Gastroesophageal sphincter (tissue), 4 donors: Measurements from ENCODE around the gene CRHR2. TPM values are rescaled to one million over a fixed set of nuclear protein-coding genes. Genes with fewer than 3 reads are reported as not detected.

Experiments
- ATAC-seq: fragments of 150-250 bp; one replicate; pipeline ENCODE4 v1.9.1; 2016; ENCODE audit warnings: mild to moderate bottlenecking, moderate library complexity
- H3K27ac ChIP-seq, 4 donors: fragments of 200-600 bp; sonication (generic) in 3 of 4; 1 replicate in 3 of 4; 2 replicates in 1 of 4; pipeline ENCODE4 v1.5.1; 2016 to 2019
- H3K27me3 ChIP-seq: fragments of 200-600 bp; sonication (generic); one replicate; pipeline ENCODE4 v1.5.1; 2019
- H3K36me3 ChIP-seq, 2 donors: fragments of 200-600 bp; sonication (generic); one replicate each; pipeline ENCODE4 v1.5.1; 2019; ENCODE audit warnings: control low read depth in 1 of 2
- H3K4me1 ChIP-seq, 3 donors: fragments of 200-600 bp; sonication (generic); 1 replicate in 2 of 3; 2 replicates in 1 of 3; pipeline ENCODE4 v1.5.1; 2016 to 2019; ENCODE audit warnings: control low read depth in 2 of 3
- H3K4me3 ChIP-seq, 2 donors: fragments of 200-600 bp; sonication (generic); one replicate each; pipeline ENCODE4 v1.5.1; 2019; ENCODE audit warnings: mild to moderate bottlenecking in 1 of 2, moderate library complexity in 1 of 2
- H3K9me3 ChIP-seq, 3 donors: fragments of 200-600 bp; sonication (generic); one replicate each; pipeline ENCODE4 v1.5.1; 2017 to 2019; ENCODE audit warnings: control low read depth in 2 of 3
- CTCF ChIP-seq, 4 experiments: fragments of 200-600 bp in 2 of 4; fragments of 450-650 bp in 2 of 4; sonication (generic) in 1 of 4; IDR thresholded peaks; one replicate each; pipeline ENCODE4 v1.5.1; 2017 to 2019; ENCODE audit warnings: antibody characterized with exemption in 4 of 4, mild to moderate bottlenecking in 2 of 4, moderate library complexity in 2 of 4
- EP300 ChIP-seq: sonication (generic); formaldehyde crosslinking; IDR thresholded peaks from one replicate; pipeline ENCODE4 v1.6.1; 2017; ENCODE audit warnings: antibody characterized with exemption, mild to moderate bottlenecking
- POLR2A ChIP-seq, 2 donors: fragments of 450-650 bp; IDR thresholded peaks; one replicate each; pipeline ENCODE4 v1.6.1; 2017; ENCODE audit warnings: antibody characterized with exemption in 2 of 2, mild to moderate bottlenecking in 2 of 2, moderate library complexity in 1 of 2
- POLR2AphosphoS5 ChIP-seq: sonication (generic); formaldehyde crosslinking; IDR thresholded peaks from one replicate; pipeline ENCODE4 v1.6.1; 2017; ENCODE audit warnings: antibody characterized with exemption
- WGBS, 2 donors: methylation state at CpG; one replicate each; pipeline ENCODE4 v1.1.5; 2018; ENCODE audit warnings: low coverage in 1 of 2; 5-methylcytosine and 5-hydroxymethylcytosine counted together
- total RNA-seq, 4 donors: library from RNA; depleted of rRNA; stranded (reverse); fragments of >200 nt; gene quantifications; one replicate each; pipeline ENCODE4 v1.1.0, GENCODE V29; 2016

The CRHR2 gene
- total RNA-seq, 4 donors from 2014 or later, result 0.15 to 0.77 (median 0.47) TPM; not detected in 1

DNA sequence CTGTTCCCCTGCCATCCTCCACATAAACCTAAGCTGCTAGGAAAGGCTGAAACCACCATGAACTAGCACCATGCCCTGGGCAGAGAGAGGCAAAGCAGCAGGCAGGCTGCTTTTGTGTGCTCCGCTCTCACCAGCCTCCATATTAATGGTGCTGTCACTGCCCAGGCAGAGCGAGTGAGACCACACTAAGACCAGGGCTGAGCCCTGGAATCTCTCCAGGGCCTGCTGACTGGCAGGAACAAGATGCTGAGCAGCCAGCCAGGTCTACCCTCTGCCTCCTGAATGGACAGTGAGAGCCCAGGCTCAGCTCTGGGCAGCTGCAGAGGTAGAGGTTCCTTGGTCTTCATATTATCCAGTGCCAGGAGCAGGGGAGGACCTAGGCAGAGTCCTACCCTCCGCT, 1.6 kb upstream of the CRHR2 start:
- Histone ChIP-seq H3K4me3 (no peak overlapping the region), H3K27ac (no peak overlapping the region), H3K27me3 (peaks cover 66% of the 10 kb centered on the region), H3K9me3 (no peaks in the 10 kb centered on the region), H3K4me1 (peaks cover 0 to 25% (median 10%) of the 10 kb centered on the region in 3 donors), H3K36me3 (no peaks in the 10 kb centered on the region)
- ATAC-seq, result no peak
- no peak for TF ChIP-seq EP300
- TF ChIP-seq CTCF (IDR thresholded peaks at IDR 0.05), result no peak
- TF ChIP-seq POLR2AphosphoS5, result no peak
- no peak for TF ChIP-seq POLR2A (IDR thresholded peaks at IDR 0.05)
- 100% methylated on average over 1 of the region's 3 CpGs; no CpG with 5 or more reads in 1 of the 2 donors for WGBS, 2 donors

DNA sequence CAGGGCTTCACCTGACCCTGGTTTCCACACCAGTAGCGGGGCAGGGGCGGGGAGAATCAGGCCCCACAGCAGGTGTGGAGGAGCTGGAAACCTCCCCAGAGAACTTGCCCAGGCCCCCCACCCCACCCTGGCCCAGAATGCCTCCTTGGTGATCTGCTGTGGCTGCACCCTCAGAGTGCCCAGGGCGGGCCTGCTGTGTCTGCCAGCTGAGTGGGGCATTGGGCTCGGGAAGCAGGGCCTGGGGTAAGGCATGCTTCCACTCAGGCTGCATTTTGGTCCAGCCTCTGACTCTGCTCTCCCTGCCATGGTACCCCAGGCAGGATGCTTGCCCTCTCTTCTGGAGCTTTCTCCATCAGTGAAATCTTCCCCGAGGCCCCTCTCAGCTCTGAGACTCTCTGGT, 1.1 kb upstream of the CRHR2 start:
- no peak for TF ChIP-seq CTCF (IDR thresholded peaks at IDR 0.05)
- TF ChIP-seq POLR2A (IDR thresholded peaks at IDR 0.05), result no peak
- TF ChIP-seq POLR2AphosphoS5, result no peak
- no peak for TF ChIP-seq EP300
- Histone ChIP-seq H3K9me3 (no peaks in the 10 kb centered on the region), H3K36me3 (no peaks in the 10 kb centered on the region), H3K27ac (no peak overlapping the region), H3K4me3 (no peak overlapping the region), H3K4me1 (peaks cover 0 to 20% (median 10%) of the 10 kb centered on the region in 3 donors), H3K27me3 (peaks cover 71% of the 10 kb centered on the region)
- ATAC-seq, result no peak
- WGBS, 2 donors, result 100% methylated on average over 2 of the region's 5 CpGs; no CpG with 5 or more reads in 1 of the 2 donors

DNA sequence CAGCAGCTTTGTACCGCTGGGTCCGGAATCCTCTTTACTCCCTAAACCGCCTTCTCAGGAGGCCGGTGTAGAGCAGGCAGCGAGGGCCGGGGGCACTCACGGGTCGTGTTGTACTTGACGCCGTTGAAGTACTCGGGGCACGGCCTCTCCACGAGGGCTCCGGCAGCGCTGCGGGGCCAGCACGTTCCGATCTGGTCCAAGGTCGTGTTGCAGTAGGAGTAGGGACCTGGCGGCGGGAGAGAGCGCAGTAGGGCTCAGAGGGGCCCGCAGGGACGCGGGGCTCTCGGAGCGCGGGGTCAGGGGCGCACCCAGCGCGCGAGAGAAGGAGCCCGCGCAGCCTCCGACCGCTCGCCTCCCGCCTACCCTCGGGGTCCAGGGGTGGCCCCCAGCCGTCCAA, 443 bp downstream of the CRHR2 start:
- Histone ChIP-seq H3K27me3 (peaks cover 84% of the 10 kb centered on the region), H3K9me3 (no peaks in the 10 kb centered on the region), H3K4me1 (peaks cover 0 to 18% (median 10%) of the 10 kb centered on the region in 3 donors), H3K36me3 (no peaks in the 10 kb centered on the region), H3K4me3 (peak overlapping the region; percentile 29 to 58), H3K27ac (peak overlapping the region in 1 of 4 donors; percentile 21)
- WGBS, 2 donors, result no CpG with 5 or more reads among the region's 40 CpGs
- peak; percentile 46 for ATAC-seq
- no peak for TF ChIP-seq CTCF (IDR thresholded peaks at IDR 0.05)
- TF ChIP-seq POLR2A (IDR thresholded peaks at IDR 0.05), result no peak
- TF ChIP-seq EP300, result no peak
- TF ChIP-seq POLR2AphosphoS5, result no peak

DNA sequence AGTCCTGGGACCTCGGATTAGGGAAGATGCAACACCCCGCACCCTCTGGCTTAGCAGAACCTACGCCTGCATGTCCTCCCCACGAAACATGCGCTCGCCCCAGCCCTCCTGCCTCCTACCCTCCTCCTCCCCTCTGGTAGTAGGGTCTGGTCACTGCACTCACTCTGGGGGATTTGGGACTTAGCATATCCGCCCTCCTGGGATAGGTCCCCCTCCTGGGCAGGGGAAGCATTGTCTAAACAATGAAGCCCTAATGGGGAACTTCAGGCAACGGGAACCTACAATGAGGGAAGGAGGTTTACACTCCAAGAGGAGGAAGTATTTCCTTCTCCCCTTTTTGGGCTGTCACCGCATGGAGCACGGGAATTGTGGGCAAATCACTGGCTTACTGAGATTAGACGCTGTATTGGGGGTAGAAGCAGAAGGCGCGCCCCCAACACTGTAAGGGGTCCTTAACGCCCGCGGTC, 892 bp downstream of the CRHR2 start:
- WGBS, 2 donors, result 18% methylated on average over 9 of the region's 16 CpGs; no CpG with 5 or more reads in 1 of the 2 donors
- H3K27me3 ChIP-seq, result peaks cover 88% of the 10 kb centered on the region
- no peak for ATAC-seq

More for the DNA sequence above, 892 bp downstream of the CRHR2 start:
- Histone ChIP-seq H3K27ac (no peak overlapping the region), H3K4me3 (peak overlapping the region in 1 of 2 donors; percentile 58), H3K9me3 (no peaks in the 10 kb centered on the region), H3K4me1 (peaks cover 0 to 18% (median 10%) of the 10 kb centered on the region in 3 donors), H3K36me3 (no peaks in the 10 kb centered on the region)
- TF ChIP-seq POLR2A (IDR thresholded peaks at IDR 0.05) (no peak), EP300 (no peak), POLR2AphosphoS5 (no peak), CTCF (IDR thresholded peaks at IDR 0.05) (no peak)
